Neural progenitor cell (in vitro differentiated cells): Measurements from ENCODE around the gene STXBP3.

Experiments used
- EZH2 ChIP-seq: fragments of 200-600 bp; sonication (generic); IDR thresholded peaks from 2 replicates; pipeline ENCODE4 v1.6.1; 2017; ENCODE audit warnings: antibody characterized with exemption, mild to moderate bottlenecking, moderate library complexity
- EZH2phosphoT487 ChIP-seq: fragments of 200-600 bp; sonication (generic); IDR thresholded peaks from 2 replicates; pipeline ENCODE4 v1.6.1; 2017; ENCODE audit warnings: antibody characterized with exemption
- TF ChIP-seq, protein P1 (sequence below): fragments of 200-600 bp; sonication (generic); IDR thresholded peaks from 2 replicates; pipeline ENCODE4 v1.5.1; 2017; ENCODE audit warnings: antibody characterized with exemption, mild to moderate bottlenecking

DNA sequence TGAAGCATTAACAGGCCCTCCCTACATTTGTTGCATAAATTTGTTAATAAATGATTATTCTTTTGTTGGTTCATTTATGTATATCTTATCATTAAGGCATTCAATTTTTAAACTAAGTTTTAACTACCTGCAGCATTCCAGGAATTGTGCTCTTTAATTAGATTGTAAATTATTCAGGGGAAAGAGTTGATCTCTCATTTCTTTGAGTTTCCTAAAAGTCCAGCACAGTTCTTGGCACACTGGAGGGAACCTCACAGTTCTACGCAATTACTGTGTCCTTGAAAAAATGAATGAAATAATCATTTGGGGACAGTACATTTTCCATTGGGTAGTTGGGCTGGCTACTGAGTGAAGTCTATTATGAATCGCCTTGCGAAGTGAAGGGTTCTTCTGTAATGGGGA lies 493 bp upstream of the STXBP3 start:
- TF ChIP-seq, protein P1, sequence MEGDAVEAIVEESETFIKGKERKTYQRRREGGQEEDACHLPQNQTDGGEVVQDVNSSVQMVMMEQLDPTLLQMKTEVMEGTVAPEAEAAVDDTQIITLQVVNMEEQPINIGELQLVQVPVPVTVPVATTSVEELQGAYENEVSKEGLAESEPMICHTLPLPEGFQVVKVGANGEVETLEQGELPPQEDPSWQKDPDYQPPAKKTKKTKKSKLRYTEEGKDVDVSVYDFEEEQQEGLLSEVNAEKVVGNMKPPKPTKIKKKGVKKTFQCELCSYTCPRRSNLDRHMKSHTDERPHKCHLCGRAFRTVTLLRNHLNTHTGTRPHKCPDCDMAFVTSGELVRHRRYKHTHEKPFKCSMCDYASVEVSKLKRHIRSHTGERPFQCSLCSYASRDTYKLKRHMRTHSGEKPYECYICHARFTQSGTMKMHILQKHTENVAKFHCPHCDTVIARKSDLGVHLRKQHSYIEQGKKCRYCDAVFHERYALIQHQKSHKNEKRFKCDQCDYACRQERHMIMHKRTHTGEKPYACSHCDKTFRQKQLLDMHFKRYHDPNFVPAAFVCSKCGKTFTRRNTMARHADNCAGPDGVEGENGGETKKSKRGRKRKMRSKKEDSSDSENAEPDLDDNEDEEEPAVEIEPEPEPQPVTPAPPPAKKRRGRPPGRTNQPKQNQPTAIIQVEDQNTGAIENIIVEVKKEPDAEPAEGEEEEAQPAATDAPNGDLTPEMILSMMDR = no peak
- TF ChIP-seq EZH2 (no peak), EZH2phosphoT487 (no peak)
